ENCODE results near the gene CCDC59.
"Not testable (repeated sequence)": the region's sequence is repeated elsewhere in the genome, so short reads cannot be mapped to it uniquely, and the experiment has no call there.

CCDC59 gene, protein sequence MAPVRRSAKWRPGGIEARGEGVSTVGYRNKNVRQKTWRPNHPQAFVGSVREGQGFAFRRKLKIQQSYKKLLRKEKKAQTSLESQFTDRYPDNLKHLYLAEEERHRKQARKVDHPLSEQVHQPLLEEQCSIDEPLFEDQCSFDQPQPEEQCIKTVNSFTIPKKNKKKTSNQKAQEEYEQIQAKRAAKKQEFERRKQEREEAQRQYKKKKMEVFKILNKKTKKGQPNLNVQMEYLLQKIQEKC

DNA sequence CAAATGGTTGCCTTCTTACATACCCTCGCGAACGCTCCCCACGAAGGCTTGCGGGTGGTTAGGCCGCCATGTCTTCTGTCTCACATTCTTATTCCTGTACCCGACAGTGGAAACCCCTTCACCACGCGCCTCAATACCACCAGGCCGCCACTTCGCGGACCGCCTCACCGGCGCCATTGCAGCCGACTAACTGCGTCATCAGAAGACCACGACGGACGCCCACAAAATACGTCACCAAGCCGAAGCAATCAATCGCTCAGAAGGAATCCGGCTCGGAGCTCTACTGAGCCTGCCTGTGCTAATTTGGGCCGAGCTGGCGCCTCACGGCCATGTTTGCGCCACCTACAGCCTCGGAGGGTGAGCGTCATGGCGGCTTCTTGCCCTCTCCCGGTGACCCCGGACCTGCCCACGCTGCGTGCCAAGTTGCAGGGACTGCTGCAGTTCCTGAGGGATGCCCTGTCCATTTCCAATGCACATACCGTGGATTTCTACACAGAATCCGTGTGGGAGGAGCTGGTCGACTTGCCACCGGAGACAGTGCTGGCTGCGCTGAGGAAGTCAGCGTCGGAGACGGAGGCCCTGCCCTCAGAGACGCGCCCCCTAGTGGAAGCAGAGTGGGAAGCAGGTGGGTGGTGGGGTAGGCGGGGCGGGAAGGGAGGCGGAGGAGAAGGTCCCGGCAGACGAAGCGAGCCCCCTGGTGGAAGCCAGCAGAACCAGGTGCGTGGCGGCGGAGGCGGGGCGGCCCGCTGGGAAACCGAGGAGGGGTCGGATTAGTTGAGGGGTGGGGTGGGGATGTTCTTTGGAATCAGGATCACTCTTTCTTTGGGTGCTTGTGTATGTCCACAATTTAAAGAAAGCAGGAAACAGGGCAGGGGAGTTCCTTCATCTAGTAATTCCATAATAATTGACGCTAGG is at the start of gene CCDC59, which contains the start of gene METTL25:
TSS of gene CCDC59 (minus strand) at position 188 of the 915 bp plus-strand sequence. CDS start at position 177, 11 bp downstream.
TSS of gene METTL25 (plus strand) at position 330 of the 915 bp plus-strand sequence. CDS start at position 367, 37 bp downstream.
- peak; percentile 98 for DNase-seq

DNA sequence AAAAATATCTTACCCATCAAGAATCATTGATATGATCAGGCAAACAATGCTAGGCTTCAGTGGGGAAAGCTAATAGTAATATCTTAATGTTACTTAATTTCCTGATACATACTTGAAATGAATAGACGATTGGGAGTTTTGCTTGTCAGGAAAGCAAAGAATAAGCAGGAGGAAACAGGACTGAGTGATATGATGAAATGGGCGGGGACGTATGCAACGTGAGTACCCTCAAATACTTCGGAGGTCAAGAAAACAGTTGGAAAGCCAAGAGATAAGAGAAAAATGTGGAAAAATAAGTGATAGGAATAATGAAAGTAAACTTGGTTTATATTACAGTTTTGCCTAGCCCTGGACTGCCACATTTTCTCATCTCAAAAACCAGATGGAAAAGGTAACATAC is 49.3 kb upstream of the CCDC59 start:
- no peak for DNase-seq

DNA sequence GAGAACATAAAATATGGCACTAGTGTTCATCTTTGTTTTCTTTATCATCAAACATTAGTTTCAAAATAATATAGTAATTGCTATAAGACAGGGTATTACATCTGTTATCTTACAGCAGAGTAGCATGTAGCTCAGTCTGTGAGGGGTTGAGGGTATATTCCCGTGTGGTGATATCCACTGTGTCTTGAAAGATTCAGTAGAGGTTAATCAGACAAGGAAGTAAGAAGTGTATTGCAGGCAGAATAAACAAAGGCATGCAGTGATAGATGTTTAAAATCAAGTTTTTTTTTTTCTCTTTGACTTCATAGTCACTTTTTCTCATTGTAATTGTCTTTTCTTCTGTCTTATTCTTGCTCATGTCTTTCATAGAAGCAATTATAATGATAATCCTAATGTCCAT is 48.5 kb upstream of the CCDC59 start:
- no peak for DNase-seq

DNA sequence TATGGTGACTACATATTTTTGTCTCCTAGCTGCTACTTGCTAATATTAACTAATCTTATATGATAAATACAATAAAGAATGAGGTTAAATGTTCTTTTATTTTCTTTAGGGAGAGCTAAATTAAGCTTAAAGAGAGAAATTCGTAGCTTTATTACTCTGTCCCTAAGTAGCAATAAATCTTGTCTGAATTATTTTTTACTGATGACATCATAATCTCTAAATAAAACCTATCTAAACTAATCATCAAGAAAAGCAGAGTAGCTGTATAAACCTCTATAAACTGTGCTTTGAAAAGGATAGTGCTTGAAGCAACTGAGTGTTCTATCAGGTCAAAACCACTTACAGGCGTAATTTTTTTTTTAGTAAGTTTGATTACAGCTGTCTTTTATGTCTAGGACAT is 42.6 kb upstream of the CCDC59 start:
- no peak for DNase-seq

DNA sequence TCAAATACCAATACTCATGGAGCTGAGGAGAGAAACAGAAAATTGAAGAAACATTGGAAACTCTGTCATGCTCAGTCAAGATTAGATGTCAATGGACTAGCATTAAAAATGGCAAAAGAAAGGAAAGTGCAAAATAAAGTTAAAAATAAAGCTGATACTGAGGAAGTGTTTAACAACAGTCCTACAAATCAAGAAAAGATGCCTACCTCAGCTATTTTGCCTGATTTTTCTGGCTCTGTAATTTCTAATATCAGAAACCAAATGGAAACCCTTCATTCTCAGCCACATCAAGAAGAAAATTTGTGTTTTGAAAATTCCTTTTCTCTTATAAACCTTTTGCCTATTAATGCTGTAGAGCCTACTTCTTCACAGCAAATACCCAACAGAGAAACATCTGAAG is 40.7 kb upstream of the CCDC59 start:
- DNase-seq: no peak

DNA sequence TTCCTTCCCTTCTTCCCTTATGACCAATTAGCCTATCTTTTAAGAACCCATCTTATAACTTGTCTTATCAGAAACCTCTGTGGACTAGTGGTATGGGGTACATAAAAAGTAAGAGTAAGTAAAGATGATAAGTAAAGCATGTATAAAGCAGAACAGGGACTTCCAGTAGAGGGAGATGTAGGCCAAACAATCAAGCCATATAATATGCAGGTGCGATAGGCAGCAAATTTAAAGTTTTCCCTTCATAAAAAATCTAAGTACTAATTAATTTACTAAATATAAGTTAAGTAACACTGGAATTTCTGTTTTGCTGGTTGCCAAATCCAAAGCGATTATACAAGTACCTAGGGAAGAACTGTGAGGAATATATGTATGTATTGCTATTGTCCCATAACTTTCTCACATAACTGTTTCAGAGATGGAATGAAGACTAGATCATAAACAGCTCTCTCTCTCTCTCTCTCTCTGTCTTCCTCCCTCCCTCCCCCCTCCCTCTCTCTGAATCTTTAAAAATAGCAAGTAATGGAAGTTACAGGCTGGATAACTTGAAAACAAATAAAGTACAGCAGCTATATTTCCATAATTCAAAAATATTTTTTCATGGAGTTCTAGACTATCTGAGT is 25.9 kb upstream of the CCDC59 start:
- DNase-seq: no peak

DNA sequence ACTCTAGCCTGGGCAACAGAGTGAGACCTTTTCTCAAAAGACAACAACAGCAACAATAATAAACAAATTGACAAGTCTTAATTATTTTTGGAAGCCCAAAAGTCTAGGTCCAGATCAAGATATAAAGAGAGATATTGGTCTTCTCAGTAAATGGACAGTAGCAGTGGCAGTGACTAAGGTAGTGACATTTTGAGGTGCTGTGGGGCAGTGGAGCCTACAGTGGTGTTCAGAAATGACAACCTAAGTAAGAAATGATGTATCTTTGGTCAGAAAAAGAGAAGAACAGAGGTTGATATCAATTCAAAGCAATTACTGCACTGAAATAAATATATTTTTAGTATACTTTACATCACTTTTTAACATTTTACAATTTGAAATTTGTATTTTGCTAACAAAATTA is 20.8 kb upstream of the CCDC59 start:
- no peak for DNase-seq

DNA sequence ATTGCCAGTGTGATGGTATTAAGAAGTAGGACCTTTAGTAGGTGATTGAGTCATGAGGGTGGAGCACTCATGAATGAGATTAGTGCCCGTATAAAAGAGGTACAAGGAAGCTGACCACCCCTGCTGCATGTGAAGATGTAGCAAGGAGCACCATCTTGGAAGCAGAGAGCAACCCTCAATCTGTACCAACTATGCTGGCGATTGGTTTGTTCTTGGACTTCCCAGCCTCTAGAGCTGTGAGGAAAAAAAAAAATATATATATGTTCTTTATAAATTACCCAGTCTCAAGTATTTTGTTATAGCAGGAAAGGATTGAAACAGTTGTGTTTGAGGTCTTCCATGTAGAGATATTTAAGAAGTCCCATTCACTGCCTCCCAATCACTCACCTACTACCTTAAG is 17.0 kb upstream of the CCDC59 start:
- no peak for DNase-seq

DNA sequence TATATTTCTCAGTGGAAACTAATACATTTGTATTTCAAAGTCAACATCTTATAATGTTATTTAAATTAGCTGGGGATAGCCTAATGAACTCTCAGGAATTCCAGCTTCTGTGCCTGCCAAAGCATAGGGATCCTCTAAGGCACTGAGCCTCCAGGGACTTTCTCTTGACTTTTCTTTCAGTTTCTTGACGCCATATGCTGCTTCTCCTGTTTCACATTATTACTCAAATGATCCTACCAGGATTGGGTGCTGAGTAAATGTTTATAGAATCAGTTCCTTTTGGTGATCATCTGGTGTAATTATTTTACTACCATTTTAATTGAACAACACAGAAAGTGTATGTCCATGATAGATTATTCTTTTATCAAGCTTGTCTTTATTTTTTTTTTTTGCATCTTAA is 8.0 kb upstream of the CCDC59 start:
- no peak for DNase-seq

DNA sequence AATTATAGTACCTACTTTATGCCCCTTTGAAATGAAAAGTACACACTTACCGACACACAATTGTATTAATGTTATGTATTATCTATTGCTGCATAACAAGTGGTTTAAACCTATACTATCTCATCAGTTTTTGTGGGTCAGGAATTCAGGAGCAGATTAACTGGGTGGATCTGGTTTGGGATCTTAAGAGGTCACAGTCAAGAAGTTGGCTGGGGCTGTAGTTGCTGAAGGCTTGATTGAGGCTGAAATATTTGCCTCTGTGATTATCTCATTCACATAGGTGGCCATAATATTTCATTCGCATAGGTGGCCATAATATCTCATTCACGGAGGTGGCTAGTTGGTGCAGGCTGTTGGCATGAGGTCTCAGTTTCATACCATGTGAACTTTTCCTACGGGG is 5.8 kb upstream of the CCDC59 start:
- no peak for DNase-seq

DNA sequence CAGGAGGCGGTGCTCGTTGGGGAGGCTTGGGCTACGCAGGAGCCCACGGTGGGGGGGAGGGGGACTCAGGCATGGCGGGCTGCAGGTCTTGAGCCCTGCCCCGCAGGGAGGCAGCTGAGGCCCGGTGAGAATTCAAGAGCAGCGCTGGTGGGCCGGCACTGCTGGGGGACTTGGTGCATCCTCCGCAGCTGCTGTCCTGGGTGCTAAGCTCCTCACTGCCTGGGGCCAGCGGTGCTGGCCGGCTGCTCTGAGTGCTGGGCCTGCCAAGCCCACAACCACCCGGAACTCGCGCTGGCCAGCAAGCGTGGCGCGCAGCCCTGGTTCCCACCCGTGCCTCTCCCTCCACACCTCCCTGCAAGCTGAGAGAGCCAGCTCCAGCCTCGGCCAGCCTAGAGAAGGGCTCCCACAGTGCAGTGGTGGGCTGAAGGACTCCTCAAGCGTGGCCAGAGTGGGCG is 3.3 kb upstream of the CCDC59 start:
- DNase-seq: no peak

DNA sequence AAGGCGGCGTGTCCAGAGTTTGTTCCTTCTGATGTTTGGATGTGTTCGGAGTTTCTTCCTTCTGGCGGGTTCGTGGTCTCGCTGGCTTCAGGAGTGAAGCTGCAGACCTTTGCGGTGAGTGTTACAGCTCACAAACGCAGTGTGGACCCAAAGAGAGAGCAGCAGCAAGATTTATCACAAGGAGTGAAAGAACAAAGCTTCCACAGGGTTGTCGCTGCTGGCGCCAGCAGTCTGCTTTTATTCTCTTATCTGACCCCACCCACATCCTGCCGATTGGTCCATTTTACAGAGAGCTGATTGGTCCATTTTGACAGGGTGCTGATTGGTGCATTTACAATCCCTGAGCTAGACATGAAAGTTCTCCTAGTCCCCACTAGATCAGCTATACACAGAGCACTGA is 2.6 kb upstream of the CCDC59 start:
- DNase-seq: not testable (repeated sequence)

DNA sequence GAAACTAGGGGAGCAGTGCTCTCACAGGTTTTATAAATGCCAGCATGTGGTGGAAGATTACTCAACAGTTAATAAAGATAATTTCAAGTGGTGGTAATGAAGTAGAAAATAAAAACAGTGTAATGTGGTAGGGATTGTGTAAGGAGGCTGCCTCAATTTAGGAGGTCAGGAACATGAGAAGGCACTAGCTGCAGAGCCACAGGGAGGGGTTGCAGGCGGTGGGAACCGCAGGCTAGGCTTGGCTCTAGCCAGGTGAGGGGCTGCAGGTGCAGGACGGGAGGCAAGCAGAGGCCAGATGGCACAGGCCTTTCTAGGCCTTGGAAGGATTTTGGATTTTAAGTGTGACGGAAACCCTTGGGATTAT is 910 bp upstream of the CCDC59 start:
- DNase-seq: peak; percentile 45

DNA sequence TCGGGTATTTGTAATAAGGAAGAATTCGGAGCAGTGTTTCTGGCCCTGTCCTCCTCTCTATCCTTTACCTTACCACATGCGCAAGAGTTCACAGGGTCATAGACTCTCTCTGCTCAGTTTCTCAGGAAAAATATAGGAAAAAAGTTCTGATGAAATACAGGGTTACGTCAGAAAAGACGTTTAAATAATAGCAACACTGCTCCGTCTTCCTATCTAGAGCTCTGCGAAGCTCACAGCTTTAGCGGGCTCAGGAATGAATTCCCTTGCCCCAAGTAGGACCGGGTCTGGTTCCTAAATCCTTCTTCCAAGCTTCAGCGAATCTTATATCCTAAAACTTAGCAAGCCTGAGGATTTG is 365 bp downstream of the CCDC59 start:
- no peak for DNase-seq

DNA sequence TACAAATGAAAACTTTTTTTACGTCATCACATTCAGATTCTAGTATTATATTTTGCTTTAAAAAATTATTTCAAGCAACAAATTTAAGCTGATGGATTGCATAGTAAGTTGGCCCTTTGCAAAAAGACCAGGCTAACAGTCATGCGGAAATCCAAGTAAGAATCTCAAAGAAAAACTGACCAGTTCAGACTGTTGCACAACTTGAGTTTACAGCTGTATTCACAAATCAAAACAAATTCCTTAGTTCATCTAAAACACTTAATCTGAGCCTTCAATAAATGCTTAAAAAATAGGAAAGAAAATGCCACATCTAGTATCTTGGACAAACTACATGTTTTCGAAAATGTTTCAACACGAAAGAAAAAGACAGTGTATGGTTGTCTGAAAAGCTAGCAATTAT is 847 bp downstream of the CCDC59 start:
- no peak for DNase-seq

DNA sequence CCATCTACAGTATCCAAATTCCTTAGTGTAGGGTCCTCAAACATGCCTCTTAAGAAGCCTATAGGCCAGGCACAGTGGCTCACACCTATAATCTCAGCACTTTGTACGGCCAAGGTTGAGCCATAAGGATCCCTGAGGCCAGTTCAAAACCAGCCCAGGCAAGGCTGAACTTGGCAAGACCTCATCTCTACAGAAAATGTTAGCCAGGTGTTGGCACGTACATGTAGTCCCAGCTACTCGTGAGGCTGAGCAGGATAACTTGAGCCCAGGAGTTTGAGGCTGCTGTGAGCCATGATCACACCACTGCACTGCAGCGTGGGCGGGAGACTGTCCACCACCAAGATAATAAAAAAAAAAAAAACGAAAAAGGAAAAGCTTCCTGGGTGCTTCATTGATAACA is 6.8 kb downstream of the CCDC59 start:
- no peak for DNase-seq

DNA sequence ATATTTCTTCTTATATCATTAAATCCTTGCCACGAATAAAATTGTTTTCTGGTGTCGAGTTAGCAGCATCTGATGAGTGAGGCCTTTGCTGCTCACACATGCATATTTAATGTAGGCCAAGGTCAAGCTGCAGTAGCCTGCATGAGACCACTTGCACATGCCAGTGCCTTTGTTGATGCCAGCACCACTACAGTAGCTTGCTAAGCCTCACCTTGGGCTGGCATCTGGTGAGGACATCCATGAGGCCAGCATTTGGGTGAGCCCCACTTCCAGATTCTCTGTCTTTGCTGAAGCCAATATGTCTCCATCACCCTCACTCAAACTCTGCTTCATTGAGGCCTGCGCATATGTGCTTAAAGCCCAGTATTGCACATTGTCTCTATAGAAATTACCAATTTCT is 8.0 kb downstream of the CCDC59 start:
- no peak for DNase-seq

DNA sequence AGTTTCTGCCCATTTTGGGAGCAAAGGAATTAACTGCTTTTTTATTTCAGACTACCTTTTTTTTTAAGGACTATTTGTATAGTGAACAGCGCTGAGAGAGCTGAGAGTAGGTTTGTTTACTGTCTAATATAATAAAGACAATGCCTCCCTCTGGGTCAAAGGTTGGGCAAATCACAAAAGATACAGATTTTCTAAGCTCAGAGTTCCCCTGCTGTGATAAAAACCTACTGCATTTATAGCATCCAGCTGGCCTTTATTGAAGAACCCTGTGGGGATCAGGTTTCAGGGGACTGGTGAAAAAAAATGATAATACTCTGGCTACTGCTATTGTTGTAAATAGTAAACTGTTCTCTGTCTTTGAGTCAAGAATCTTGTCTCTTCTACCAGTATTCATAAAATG is 28.7 kb downstream of the CCDC59 start:
- peak; percentile 95 for DNase-seq

DNA sequence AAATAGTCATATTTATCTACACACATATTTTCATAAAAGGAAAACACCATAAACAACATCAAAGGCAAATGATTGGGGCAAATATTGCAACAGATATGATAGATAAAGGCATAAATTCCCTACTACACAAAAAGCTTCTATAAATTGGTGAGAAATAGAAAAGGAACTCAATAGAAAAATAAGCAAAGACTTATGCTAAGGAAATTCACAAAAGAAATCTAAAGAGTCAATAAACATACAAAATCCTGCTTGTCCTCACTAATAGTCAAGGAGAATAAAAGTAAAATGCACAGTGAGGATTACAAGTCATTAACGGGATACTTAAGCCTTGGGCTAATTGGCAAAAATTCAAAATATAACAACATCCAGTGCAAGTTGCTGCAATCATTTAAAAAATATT is 30.3 kb downstream of the CCDC59 start:
- DNase-seq: no peak

DNA sequence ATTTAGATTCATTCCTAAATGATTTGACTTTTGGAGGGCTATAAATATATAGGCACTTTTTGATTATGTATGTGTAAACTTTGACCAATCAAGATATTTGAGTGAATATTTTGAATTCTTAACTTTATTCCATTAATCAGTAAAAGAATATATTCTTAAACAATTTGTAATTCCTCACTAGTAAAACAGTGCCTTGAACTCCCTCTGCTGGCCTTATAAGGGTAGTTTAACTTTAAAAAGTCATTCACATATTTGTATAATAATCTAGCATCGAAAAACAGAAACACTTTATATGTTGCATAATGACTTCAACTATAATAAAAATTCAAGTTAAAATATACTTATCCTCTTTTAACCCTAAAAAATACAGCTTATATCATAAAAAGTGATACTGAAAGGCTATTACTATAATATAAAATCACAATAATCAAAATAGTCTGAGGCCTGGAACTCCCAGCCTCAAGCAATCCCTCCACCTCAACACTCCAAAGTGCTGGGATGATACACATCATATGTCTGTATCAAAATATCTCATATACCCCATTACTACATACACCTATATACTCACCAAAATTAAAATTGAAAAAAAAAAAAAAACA is 31.2 kb downstream of the CCDC59 start:
- peak; percentile 54 for DNase-seq

DNA sequence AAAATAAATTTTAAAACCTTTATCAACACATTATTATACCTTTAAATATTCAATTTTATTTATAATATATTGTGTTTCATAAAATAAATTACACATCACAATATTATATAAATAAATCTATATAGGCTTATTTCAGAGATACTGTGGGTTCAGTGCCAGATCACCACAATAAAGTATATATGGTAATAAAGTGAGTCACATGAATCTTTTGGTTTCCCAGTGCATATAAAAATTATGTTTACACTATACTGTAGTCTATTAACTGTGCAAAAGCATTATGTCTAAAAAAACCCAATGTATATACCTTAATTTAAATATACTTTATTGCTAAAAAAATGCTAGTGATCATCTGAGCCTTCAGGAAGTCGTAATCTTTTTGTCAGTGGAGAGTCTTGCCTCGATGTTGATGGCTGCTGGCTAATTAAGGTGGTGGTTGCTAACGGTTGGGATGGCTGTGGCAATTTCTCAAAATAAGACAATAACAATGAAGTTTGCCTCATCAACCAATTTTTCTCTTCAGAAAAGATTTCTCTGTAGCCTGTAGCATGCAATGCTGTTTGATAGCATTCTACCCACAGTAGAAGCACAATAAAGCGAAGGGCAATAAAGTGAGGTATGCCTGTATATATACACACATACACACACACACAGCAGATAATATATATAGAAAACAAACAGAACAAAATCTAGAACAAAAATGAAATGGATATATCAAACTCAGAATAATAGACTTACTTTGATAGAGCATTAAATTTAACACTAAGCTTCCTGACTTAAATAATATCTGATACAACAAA is 32.4 kb downstream of the CCDC59 start:
- no peak for DNase-seq

DNA sequence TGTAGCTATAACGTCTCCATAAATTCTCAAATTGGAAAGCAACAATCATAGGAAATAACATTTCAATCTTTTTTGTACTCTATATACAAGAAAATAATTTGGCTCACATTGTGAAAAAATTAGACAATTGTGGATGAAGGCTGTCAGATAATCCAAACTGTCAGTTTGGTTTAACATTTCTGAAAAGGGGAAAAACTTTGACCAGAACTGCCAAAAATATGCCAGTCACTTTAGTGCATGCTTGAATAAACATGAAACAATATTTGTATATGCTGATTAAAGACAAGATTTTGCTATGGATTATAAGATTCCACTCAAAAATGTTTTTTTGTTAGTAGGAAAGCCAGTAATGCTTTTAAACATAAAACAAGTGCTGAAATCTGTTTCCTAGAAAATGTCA is 38.9 kb downstream of the CCDC59 start:
- DNase-seq: no peak

Data from NCI-H345 (cell line).